Activated naive CD8-positive, alpha-beta T cell treated with anti-CD3 and anti-CD28 coated beads, Interleukin-2, amount 50 U/mL, for 24 hours (primary cell): Measurements from ENCODE around the gene ITGB4.

Experiments
- ATAC-seq: fragments of 150-1000 bp; cut with Tn5 transposase; one replicate; pipeline ENCODE4 v1.10.0; 2021
- DNase-seq: peaks from one replicate; pipeline ENCODE4 v3.0.0; 2021
- H3K27ac Mint-ChIP-seq: one replicate; pipeline ENCODE4 v1.8.0; 2021; ENCODE audit warnings: mild to moderate bottlenecking, mixed read lengths
- H3K27me3 Mint-ChIP-seq: one replicate; pipeline ENCODE4 v1.8.0; 2021; ENCODE audit warnings: mixed read lengths
- H3K36me3 Mint-ChIP-seq: one replicate; pipeline ENCODE4 v1.8.0; 2021; ENCODE audit warnings: low read depth, mixed read lengths
- H3K4me1 Mint-ChIP-seq: one replicate; pipeline ENCODE4 v1.8.0; 2021; ENCODE audit warnings: mixed read lengths
- H3K4me3 Mint-ChIP-seq: one replicate; pipeline ENCODE4 v1.8.0; 2021; ENCODE audit warnings: mild to moderate bottlenecking, moderate library complexity, mixed read lengths
- H3K9me3 Mint-ChIP-seq: one replicate; pipeline ENCODE4 v1.8.0; 2021; ENCODE audit warnings: mixed read lengths

Gene ITGB4

DNA sequence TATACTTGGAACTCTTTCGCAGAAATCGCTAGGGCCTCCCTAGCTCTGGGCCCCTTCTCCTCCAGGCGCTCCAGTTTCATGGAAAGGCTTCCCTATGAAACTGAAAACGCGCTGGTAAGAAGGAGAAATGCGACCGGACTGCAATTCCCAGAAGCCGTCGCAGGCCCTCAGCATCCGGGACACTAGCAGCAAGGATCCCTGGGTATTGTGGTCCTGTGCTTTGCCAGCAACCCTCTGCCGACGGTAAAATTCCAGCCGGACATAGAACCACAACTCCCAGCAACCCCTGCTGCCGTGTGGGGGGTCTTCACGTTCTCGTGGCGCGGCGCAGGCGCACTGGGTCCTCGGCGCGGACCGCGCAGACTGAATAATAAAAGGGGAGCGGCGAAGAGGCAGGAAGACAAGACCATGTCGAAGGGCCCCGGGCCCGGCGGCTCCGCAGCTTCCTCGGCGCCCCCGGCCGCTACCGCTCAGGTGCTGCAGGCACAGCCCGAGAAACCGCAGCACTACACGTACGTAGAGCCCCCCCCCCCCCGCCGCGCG, 63.3 kb downstream of the ITGB4 start, which contains the start of gene UNK:
Gene UNK (plus strand): TSS at position 334 of the 543 bp plus-strand sequence. CDS start 75 bp downstream, at position 409.
- no peaks in the 10 kb centered on the region for H3K9me3 Mint-ChIP-seq
- peak within 1 kb of the TSS; percentile 100 for H3K27ac Mint-ChIP-seq
- H3K4me3 Mint-ChIP-seq: peak within 1 kb of the TSS; percentile 80
- H3K36me3 Mint-ChIP-seq: peaks cover 10% of the 10 kb centered on the region
- ATAC-seq (peak; percentile 72), DNase-seq (peak; percentile 93)
- peaks cover 67% of the 10 kb centered on the region for H3K4me1 Mint-ChIP-seq
- H3K27me3 Mint-ChIP-seq: no peaks in the 10 kb centered on the region

DNA sequence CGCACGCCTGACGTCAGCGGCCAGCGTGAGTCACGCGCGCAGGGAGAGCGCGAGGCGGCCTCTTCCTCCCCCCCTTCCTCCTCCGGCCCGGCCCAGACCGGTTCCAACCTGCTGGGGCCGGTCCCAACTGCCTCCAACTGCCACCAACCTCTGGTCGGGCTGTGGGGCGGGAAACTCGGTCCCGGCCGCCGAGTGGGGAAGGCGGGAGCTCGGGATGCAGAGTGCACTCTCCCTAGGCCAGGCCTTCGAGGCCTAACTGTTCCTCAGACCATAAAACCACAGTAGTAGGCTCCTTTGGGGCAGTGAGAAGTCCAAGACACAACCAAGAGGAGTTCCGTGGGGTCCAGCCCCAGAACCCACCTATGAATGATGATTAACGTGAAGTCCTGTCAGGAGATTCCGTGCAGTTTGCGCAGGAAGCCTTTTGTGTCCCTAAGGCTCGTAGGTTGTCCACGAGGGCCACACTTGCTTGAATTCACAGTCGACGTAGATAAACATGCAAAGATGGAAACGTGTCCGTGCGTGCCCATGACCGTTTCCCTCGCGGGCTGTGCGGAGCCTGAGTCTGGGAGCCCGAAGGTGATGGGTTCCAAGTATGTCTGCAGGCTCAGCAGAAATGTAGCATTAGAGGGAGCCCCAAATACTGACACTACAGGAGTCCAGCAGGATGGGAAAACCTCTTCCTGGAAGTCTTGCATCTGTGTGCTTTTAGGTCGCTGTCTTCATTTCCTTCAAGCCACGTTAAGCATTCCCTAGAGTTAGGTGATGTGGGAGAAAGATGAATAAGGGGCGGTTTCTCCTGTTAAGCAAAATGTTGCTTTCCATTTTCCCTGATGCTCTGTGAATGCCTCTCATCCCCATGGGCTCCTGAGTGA, 64.0 kb downstream of the ITGB4 start:
- Mint-ChIP-seq H3K4me1 (peaks cover 61% of the 10 kb centered on the region), H3K27ac (peak overlapping the region; percentile 100), H3K4me3 (peak overlapping the region; percentile 80), H3K36me3 (peaks cover 7% of the 10 kb centered on the region), H3K9me3 (no peaks in the 10 kb centered on the region), H3K27me3 (no peaks in the 10 kb centered on the region)
- DNase-seq: peak; percentile 93
- peak; percentile 84 for ATAC-seq

DNA sequence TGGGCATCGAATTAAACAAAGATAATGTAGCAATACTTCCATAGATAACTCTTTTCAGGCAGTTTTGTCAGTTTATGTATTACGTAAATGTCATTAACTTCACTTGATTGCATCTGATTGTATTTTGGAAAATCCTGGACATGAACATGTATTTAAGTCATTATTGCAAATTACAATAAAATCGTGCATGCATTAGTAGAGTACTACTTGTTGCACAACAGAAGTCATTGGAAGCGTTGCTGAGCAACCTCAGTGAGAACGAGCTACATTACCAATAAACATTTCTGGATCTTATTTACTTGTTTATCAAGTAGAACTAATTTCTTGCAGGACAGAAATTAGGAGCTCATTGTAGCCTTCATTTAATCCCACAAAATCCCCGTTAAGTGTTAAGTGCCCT, 70.0 kb downstream of the ITGB4 start:
- no peaks in the 10 kb centered on the region for H3K27me3 Mint-ChIP-seq
- peaks cover 33% of the 10 kb centered on the region for H3K4me1 Mint-ChIP-seq
- peaks cover 20% of the 10 kb centered on the region for H3K36me3 Mint-ChIP-seq
- H3K4me3 Mint-ChIP-seq: no peak overlapping the region
- no peak overlapping the region for H3K27ac Mint-ChIP-seq
- DNase-seq: no peak
- no peak for ATAC-seq
- no peaks in the 10 kb centered on the region for H3K9me3 Mint-ChIP-seq

DNA sequence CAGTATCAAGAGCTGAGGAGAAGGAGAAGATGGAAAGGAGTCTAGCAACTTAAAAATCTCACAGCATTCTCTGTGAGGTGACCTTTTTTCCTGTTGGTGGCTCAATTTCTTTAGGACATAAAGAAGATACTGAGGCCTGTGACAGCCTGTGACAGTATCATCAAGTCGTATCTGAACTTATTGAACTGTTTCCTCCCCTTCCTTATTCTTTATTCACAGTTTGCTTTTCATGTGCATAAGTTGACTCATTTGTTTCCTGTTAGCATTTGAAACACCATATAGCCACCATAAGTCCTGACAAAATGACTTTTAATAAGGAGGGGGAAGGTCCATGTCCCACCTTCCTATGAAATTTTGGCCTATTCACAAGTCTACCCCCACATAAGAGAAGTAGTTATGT, 72.2 kb downstream of the ITGB4 start:
- no peaks in the 10 kb centered on the region for H3K9me3 Mint-ChIP-seq
- H3K4me3 Mint-ChIP-seq: no peak overlapping the region
- peak overlapping the region; percentile 31 for H3K27ac Mint-ChIP-seq
- peaks cover 19% of the 10 kb centered on the region for H3K4me1 Mint-ChIP-seq
- peaks cover 21% of the 10 kb centered on the region for H3K36me3 Mint-ChIP-seq
- H3K27me3 Mint-ChIP-seq: no peaks in the 10 kb centered on the region
- no peak for ATAC-seq
- no peak for DNase-seq

DNA sequence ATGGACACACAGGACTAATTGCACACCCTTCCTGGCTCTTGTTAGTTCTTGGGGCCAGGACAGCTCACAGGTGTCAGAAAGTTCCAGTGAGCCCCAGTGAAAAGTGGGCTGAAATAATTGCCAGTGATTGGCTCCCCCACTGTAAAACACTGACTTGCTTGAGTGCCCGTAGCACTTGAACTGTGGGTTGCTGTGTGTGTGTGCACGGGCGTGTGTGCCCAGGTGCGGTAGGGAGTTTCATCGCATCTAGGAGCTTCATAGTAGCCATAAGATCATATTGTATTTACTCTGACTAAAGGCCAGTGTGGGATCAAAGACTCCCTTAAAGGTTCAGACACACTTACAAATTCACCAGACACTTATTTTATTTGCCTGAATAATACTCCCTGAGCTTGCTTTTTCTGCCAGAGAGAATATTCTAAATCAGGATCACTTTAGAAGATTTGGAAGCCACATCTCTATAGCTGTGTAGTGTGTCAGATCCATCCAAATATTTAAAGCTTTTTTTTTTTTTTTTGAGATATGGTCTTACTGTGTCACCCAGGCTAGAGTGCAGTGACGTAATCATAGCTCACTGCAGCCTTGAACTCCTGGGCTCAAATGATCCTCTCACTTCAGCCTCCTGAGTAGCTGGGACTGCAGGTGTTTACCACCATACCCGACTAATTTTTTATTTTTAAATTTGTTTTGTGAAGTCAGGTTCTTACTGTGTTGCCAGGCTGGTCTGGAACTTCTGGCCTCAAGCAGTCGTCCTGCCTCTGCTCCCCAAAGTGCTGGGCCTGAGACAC, 74.8 kb downstream of the ITGB4 start:
- Mint-ChIP-seq H3K36me3 (peaks cover 26% of the 10 kb centered on the region), H3K4me1 (peaks cover 17% of the 10 kb centered on the region), H3K27ac (peak overlapping the region; percentile 16), H3K4me3 (no peak overlapping the region), H3K9me3 (no peaks in the 10 kb centered on the region), H3K27me3 (no peaks in the 10 kb centered on the region)
- ATAC-seq: no peak
- no peak for DNase-seq

DNA sequence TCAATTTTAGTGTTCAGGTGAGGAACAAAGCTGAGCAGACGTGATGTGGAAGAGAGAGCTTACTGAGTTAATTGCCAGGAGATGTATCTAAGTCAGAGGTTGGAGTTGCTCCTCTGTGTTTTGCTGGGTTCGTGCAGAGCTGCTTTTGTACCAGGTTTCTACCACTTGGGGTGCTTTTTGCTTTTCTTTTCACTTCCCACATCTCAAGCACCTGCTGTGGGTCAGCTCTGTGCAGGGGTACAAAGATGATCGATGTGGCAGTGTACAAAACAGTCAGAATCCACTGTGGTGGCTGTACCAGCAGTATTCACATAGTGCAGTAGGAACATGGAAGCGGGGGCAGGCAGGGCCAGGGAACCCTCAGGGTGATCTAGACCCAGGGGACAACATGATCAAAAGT, 78.1 kb downstream of the ITGB4 start:
- H3K4me3 Mint-ChIP-seq: no peak overlapping the region
- no peaks in the 10 kb centered on the region for H3K27me3 Mint-ChIP-seq
- H3K4me1 Mint-ChIP-seq: peaks cover 5% of the 10 kb centered on the region
- peaks cover 12% of the 10 kb centered on the region for H3K36me3 Mint-ChIP-seq
- no peak overlapping the region for H3K27ac Mint-ChIP-seq
- DNase-seq (no peak), ATAC-seq (no peak)
- H3K9me3 Mint-ChIP-seq: no peaks in the 10 kb centered on the region

DNA sequence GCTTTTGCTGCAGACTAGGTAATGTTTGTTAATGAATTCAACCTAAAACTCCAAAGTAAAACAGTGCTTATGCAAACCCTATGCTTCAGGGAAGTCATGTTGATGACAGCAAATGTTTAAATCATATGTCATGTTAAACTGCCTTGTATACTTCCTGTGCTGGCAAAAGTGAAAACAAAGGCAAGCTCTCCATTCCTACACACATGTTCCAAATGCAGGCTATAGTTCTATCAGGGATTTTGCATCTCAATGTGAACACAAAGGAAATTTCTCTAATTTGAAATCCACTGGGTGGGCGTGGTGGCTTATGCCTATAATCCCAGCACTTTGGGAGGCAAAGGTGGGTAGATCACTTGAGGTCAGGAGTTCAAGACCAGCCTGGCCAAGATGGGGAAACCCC, 82.6 kb downstream of the ITGB4 start:
- no peaks in the 10 kb centered on the region for H3K9me3 Mint-ChIP-seq
- no peaks in the 10 kb centered on the region for H3K27me3 Mint-ChIP-seq

DNA sequence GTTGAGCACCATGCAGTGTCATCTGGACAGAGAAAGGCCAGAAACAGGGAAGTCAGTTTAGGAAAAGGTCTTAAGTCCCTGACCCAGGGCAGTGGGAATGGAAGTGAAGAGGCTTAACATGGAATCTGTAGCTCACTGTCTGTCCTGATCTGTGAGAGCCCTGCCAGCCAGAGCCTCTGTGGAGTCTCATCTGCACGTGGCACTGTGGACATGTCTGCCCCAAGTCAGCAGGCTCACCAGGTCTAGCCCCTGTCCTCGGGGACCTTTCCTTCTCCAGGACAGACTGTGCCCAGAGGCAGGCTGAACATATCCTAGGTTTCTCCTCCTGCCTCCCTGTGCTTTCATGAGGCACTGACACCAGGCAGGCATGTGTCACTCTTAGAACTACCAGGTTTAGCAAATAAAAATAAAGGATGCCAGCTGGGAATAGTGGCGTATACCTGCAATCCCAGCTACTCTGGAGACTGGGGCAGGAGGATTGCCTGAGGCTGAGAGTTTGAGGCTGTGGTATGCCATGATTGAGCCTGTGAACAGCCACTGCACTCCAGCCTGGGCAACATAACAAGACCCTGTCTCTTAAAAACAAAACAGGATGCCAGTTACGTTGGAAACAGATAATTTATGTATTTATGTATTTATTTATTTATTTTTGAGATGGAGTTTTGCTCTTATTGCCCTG, 85.7 kb downstream of the ITGB4 start:
- no peaks in the 10 kb centered on the region for H3K9me3 Mint-ChIP-seq

More for the DNA sequence above, 82.6 kb downstream of the ITGB4 start:
- no peak for ATAC-seq
- Mint-ChIP-seq H3K36me3 (peaks cover 7% of the 10 kb centered on the region), H3K4me1 (peaks cover 5% of the 10 kb centered on the region), H3K27ac (no peak overlapping the region), H3K4me3 (no peak overlapping the region)
- no peak for DNase-seq

More for the DNA sequence above, 85.7 kb downstream of the ITGB4 start:
- Mint-ChIP-seq H3K27me3 (no peaks in the 10 kb centered on the region), H3K36me3 (no peaks in the 10 kb centered on the region), H3K27ac (no peak overlapping the region), H3K4me1 (peaks cover 5% of the 10 kb centered on the region), H3K4me3 (no peak overlapping the region)
- DNase-seq (no peak), ATAC-seq (no peak)
